SHP77 treated with DMSO at 0.1 percent for 48 hours (cell line): ENCODE data around the gene PTHLH.
A peak's percentile ranks its signal among the peaks of the same experiment; 100 is the strongest.

Source experiments
- DNase-seq: peaks from one replicate; lab custom pipeline; 2025; lab: John Stamatoyannopoulos, UW

PTHLH gene

DNA sequence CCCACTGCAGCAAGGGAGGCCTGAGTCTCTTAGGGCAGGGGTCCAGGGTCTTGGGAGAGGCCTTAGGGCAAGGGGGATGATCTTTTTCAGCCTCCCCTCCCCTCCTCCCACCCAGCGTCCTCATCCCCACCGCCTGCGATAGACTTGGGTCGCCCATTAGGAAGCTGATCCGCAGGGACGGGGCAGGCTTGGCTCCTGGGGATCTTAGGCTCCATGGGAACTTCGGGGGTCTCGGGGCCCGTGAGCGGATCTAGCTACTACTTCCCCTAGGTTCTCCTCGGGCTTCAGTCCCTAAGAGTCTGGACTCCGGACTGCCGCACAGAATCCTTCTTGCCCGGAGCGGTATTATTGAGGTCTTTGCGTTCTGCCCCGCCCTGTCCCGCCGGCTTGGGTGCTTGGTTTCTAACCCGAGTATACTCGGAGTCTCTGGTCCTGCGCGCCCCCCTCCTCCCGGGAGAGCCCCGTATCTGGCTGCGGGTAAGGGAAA, 2.2 kb upstream of the PTHLH start:
- DNase-seq: no peak

DNA sequence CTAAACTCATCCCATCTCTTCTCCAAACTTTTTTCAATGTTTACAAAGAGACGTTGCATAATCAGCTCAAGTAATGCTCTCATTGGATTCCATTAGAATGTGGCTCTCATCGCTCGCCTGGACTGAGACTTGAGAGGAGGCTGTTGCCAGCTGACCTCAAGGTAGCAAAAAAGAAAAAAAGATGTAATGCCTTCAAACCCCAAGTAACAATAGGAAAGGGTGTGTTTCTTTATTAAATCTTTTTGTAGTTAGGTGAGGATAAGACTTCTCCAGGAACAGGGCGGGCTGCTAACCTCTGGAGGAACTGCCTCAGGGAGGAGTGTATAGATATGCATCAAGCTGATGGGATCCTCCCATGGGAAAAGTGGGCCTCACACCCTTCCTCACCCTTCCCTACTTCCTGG, 956 bp upstream of the PTHLH start:
- DNase-seq: no peak

DNA sequence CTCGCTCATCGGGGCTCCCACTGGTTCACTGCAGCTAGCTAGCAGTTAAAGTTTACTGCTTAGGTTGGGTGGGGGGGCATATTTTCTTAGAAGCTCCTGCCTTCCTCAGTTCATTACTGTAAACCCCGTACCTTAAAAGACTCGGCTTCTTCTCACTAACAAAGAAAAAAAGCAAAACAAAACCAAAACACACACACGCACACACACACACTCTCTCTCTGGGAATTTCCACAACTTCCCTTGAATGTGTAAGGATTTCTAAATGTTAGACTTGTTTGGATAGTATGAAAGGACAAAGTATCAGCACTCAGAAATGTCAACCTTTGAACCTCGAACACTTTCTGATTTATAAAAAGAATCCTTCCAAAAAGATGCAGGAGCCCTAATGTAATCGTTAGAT, 927 bp downstream of the PTHLH start:
- DNase-seq: no peak

DNA sequence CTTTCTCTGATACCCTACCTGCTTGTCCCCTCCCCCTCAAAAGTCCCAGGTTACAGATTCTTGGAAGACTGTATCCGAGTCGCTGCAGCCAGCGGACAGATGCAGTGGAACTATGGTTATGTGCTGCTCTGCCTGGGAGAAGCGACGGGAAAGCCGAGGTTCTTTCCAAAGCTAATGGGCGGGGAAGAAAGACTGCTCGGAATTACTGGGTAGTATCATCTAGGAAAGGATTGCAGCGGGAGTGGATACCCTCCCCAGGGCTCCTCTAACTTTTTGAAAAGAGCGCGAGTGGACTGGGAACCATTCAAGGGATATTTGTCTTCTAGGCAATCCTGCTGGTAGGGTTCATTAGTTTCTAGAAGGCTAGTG, 1.4 kb downstream of the PTHLH start:
- no peak for DNase-seq

DNA sequence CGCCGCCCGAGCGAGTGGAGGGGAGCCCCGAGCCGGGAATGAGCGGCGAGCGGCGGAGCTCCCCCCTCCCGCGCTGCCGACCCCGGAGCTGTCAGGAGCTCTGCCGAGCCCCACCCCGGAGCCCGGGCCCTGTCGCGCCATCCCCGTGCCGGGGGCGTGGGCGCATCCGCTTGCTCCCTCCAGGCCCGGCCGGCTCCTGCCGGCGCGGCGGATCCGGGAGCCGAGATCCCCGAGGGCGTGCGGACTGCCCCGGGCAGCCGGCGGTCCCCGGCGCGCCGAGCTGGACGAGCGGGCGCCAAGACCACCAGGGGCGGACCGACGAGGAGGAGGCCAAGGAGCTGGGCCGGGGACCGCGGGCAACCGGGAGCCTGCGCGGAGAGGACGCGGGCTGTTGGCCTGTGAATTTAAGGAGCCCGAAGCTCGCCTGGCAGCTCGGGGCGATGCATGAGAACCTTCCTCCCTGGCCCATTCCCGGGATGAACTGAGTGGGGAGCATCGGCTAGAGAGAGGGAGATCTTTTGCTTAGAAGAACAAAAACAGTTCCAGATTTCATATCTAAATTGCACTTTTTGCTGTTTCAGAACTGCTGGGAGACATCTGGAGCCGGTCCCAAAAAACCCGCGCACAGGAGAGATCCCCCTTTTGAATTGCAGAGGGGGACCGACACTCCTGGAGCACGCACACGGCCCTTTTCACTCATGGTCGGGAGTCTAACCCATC, 2.0 kb downstream of the PTHLH start:
- no peak for DNase-seq

DNA sequence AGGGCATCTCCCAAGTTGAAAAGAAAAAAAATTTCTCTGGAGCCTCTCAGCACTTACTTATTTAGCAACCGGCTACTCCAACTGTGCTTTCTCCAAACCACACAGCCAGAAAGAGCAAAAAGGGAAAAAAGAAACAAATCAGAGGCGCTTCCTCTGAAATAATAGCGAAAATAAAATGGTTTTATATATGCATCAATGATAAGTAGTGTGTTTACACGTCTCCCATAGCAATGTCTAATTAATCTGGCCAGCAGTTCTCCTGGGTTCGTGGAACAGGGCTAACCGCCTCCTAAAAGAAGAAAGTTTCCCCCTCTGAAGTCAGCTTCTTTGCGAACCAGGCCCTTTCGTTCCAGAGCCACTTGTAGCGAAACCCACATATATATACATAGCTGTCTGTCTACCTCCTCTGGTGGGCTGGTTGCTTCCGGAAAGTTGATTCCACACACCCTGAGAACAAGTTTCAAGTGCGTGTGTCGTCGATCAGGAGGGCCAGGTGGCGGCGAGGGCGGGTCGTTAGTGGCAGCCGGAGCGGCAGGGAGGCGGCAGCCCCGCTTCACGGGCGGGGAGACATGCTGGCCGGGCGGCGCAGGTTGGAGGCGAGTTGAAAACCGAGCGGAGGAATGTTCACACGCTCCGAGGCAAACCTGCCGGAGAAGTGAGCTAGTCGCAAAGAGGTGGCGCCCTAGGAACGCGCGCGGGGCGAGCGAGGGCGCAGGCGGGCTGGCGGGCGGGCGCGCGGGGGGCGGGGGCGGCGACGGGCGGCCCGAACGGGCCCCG, 2.7 kb downstream of the PTHLH start:
- DNase-seq: no peak

DNA sequence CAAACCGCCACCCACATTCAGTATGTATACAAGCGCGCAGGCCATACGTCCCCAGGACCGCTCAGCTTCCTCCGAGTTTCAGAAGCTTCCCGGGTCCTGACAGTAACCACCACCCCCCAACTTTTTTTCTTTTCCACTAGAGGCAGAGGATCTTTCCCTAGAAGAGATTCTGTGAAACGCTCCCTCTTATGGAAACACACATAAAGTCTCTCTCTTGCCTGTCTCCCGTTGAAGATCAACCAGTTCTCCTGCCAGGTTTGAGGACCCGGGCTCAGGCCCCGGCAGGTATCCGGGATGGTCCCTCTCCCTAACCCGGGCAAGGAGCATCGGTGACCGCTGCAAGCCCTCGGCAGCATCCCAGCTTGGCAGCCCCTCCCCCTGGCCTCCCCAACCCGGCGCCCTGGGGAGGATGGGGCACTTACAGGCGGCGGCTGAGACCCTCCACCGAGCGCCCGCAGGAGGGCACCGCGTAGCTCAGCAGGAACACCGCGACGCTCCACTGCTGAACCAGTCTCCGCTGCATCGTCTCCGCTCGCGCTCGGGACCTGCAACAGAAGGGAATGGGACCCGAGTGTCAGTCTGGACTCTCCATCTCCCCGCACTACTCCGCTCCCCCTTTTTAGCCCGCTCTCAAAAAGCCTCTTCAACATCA, 3.4 kb downstream of the PTHLH start:
- no peak for DNase-seq

DNA sequence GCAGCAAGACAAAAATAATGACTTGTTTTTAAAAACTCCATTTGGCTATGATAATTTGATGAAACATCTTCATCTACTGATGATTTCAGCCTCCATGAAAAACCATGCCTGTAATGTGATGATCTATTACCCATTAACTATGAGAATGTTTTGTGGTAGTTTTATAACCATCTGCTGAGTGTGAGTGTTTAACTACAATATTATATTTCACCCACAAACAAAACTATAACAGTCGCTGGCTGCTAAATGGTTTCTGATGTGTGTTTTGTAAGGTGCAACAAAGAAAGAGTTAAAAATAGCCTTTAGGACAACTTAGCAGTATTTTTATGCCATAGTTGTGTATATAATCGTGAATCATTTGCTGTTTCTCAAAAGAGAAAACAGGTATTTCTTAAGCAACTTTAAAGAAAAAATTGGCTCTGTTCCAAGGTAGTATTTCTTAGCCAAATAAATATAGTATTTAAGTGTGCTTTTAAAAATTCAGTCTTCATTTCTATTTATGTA, 4.9 kb downstream of the PTHLH start:
- peak; percentile 66 for DNase-seq

DNA sequence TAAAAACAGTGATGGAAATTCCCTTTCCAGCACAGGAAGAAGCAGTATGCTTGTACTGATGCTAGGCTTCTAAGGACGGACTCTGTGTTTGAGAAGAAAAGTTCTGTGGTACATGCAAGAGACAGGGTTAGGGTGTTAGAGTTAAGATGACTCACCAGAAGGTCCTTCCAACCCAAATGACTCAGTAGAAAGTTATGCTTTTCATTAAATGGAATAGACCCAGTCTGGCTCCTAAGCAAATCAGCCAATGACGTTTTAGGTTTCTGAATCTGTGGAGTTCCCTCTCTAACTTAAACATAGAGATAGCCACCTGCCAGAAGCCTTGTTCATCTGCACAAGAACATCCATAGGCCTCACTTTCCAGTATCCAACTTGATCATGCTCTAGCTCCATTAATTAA, 5.7 kb downstream of the PTHLH start:
- DNase-seq: no peak

DNA sequence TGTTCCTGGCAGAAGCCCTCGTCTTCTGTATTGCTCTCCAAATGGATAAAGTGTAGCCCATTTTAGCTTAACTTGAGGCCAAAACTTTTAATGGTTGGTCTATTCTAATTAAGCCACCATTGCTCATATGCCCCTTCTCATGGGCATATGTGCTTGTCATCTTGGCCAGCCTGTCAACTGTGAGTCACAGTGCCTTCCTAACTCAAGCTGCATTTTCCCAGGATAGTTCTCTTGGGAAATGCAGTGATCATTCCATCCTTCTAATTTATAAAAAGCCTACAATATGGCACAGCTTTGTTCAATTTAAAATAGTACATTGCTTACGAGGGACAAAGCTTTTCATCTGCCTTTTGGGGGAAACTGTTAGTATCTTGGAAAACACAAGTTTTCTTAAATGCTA, 6.6 kb downstream of the PTHLH start:
- no peak for DNase-seq

DNA sequence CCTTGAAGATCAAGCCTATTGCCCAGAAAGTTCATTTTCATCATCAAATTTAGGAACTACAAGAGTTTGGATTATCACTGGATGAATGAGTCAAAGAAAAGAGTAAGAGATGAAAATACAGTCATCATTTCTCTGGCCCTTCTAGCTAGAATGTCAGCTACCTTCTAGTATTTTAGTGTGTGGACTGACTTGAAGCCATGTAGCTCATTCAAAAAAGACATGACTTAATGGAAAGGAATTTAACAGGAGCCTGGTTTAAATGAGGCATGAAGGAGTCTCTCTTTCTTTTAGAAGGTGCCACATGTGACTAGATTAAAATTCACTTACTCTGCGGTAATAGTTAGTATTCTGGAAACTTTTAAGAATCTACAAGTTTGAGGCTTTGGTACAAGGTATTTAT, 7.1 kb downstream of the PTHLH start:
- no peak for DNase-seq

DNA sequence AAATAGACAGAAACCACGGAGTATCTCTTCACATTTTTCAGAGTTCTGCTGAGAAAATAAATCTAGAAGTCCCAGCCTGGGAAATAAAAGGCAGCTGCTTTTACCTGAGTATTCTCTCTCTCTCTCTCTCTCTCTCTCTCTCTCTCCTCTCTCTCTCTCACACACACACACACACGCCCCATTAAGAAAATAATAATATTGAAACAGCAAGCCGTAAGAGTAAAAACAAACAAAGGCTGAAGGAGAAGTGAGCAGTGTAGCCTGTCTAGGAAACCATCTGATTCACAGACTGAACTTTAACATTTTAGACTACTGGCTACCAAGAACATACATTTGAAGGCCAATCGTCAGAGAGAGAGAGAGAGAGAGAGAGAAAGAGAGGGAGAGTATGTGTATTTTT, 8.4 kb downstream of the PTHLH start:
- DNase-seq: peak; percentile 62

DNA sequence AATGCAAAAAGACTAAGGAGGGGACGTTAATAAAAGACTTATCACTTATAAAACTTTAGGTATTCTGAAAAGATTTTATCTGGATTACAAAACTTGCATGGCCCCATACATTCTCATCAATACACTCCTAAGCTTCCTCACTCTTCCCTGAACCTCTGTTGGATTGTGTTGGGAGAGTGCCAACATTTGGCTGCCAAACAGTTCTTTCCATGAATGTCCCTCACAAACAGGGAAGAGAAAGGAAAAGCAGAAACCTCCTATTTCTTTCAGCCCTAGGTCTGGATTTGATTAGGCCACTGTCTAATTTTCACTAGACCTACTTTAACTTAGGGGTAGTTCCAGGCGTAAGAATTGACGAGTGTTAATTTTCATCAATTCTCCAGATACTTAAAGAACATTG, 11.7 kb downstream of the PTHLH start:
- DNase-seq: no peak

DNA sequence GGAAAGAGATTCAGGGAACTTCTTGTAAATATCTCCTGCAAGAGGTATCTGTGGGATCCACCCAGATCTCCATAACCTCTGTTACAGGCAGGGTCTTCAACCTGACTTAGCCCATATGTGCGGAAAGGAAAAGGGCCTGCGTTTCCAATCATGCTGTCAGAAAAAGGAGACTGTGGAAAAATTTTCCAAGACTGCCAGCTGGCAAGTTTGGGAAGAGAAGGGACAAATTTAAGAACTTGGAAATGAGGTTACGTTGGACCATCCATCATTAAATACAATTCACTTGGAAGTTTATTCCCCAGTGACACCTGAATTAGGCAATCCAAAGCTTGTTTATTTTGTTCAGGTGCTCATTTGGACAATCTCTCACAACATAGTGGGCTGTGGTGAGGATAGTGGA, 13.9 kb downstream of the PTHLH start:
- DNase-seq: no peak

DNA sequence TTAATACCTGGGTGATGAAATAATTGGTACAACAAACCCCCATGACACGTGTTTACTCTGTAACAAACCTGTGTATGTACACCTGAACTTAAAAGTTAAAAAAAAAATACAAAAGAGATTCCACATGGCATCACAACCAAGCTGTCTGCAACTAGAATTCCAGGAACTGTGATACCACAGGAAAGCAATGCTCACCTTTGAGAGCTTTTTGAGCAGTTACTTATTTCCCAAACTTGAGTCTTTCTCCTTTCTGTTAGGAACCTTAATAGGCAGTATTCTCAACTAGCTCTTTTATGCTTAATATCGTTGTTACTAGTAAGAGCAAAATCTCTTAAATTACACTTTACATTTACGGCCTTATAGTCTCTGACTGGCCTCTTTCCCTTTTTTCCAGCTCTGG, 15.2 kb downstream of the PTHLH start:
- DNase-seq: no peak

DNA sequence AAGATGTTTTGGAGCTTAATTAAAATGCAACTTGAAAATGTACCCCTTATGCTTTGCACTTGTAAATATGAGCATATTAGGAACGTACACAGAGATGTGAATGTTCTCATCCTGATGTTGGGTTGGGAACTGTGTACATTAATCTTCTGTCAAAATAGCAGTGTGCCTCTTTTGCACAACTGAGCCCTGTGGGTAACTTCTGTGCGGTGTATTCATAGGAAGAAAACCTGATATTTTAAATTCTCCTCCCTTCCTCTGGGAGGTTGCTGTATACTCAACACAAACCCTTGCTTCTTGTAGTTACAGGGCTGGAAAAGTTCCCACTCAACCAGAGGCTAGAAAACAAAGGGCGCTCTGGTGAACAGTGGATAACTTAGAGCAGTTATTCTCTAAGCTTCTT, 18.7 kb downstream of the PTHLH start:
- no peak for DNase-seq

DNA sequence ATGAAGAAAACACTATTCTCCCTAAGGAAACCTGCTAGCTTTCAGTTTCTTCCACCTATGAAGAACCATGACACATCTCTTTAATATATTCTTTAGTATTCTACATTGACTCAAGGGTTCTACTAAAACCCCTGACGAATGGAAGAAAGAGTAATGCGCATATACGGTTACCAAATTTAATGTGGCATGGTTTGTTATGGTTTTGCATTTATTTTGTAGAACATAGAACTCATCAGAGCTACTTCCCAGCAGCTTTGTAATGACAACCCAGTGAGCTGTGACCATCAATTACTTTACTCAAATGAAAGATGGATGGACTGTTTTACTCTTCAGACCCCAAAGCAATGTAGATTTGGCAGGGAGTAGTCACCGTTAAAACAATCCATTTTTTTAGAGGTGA, 19.2 kb downstream of the PTHLH start:
- no peak for DNase-seq

DNA sequence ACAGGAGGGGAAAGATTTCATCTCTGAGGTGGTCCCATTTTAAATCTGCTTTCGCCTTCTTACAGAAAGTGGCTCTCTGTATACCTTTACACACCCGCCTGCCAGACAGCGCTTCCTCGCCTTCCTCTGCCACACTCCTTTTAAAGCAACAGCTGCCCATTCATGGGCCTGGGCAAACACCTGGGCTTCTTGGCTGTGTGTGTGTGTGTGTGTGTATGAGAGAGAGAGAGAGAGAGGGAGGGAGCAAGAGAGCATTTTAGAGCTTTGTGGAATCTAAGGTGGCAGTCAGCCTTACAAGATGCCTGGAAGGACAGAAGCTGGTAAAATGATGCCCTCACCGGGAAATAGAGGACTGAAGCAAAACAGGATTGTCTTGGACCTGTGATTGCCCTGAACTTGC, 20.0 kb downstream of the PTHLH start:
- peak; percentile 35 for DNase-seq

DNA sequence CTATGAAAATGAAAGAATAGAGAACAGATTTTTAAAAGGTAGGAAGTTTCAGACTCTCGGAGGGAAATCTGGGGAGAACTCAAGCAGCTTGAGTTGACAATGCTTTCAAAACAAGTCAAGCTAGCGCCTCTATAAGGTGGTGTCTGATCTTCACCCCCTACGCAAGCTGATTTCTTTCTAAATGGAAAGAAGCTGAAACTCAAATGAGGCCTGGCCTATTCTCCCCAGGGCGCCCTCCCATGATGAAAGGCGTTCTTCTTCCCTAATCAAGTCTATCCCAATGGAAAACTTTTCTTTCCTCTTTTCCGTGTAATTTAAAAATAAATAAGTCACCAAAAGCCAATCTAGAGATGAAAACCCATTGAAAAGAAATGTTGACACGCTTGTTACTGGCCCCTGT, 20.6 kb downstream of the PTHLH start:
- no peak for DNase-seq

DNA sequence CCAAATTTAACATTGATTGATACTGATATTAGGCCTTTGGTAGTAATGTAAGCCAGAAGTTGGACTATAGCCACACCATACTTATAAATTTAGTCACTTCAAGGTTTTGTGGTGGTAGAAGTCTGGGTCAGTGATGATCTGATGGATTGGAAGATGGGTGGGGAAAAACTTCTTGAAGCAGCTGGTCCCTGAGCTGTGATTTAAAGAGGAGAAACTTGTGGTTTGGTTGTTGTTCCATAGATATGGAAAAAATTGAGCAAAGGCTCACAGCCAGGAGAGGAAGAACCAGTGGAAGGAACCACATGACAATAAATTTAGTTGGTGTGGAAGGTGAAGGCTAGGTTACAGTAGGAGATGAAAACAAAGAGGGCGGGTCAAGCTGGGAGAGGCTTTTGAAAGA, 26.1 kb downstream of the PTHLH start:
- no peak for DNase-seq

DNA sequence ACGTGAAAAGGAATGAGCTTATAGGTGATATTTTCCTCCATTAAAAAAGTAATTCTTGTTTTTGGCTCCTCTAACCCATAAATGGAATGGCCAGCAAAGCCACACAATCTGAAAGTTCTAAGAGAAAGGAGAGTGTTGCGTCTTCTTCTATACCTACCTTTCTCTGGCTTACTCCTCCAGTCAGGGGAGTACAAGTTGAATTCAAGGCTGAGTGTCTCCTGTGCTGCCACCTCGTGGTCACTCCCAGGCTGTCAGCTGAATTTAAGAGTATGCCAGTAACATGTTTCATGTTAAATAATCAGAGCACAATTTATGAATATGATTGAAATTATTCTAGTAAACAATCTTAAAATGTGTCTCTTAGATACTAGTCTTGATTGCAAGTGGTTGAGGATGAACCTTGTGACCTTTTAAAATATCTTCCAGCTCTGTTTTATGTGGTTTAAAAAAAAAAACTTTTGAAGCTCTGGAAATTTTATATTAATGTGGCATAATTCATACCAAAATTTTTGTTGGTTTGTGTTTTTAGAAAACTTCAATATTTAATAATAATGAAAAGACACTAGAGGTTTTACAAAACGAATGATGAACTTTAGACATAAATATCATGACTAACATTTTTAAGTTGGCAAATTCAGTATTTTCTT, 31.7 kb downstream of the PTHLH start:
- DNase-seq: peak; percentile 22

DNA sequence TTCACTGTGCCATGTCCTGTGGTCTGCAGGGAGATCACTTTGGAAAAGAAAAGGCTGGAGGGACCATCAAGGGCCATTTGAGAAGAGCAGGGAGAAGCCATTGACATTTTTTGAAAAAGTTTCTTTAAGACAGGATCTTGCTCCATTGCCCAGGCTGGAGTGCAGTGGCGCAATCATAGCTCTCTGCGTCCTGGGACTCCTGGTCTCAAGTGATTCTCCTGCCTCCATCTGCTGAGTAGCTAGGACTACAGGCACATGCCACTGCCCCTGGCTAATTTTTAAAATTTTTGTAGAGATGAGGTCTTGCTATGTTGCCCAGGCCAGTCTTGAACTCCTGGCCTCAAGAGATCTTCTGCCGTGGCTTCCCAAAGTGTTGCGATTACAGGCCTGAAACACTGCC, 32.3 kb downstream of the PTHLH start:
- DNase-seq: no peak

DNA sequence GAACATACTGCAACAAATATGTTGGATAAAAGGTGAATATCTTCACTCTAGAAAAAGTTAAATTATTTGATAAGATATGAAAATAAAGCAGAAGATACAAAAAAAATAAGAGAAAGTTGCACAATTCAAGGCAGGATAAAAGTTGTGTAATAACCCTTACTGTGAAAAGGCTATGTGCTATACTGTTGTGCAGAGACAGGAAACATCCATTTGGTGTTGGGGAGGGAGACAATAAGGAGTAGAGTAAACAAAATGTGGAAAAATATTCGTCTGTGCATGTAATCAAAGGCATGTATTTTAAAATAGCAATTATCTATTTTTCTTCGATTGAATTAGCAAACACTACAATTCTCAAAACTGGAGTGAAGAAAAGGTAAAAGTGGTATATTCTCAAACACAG, 34.8 kb downstream of the PTHLH start:
- no peak for DNase-seq
